Common myeloid progenitor, CD34-positive (primary cell): ENCODE results near the gene RASL11B.

ENCODE experiments used
- CTCF ChIA-PET: fragments of 350-600 bp; sonication (Branson Sonifier 250); formaldehyde crosslinking; loops from one replicate; lab custom pipeline; 2021; ENCODE audit warnings: antibody characterized with exemption; lab: Charles Lee
- POLR2A ChIA-PET: fragments of 350-600 bp; sonication (Branson Sonifier 250); formaldehyde crosslinking; loops from one replicate; lab custom pipeline; 2021; ENCODE audit warnings: antibody characterized with exemption; lab: Charles Lee
- DNase-seq, 3 donors: peaks; one replicate each; pipeline versions ENCODE4 v3.0.0 to v3.0.0-alpha.2; 2013
- H3K27ac ChIP-seq, 2 experiments: 1 replicate in 1 of 2; 2 replicates in 1 of 2; pipeline ENCODE4 v1.7.0; 2013; ENCODE audit warnings: inconsistent platforms in 2 of 2, low read length in 2 of 2, mild to moderate bottlenecking in 2 of 2, low read depth in 1 of 2, moderate library complexity in 1 of 2; ENCODE audit not compliant: severe bottlenecking in 2 of 2, insufficient read depth in 1 of 2, poor library complexity in 1 of 2
- H3K27me3 ChIP-seq, 5 experiments: replicated peaks in 2 of 5; 1 replicate in 3 of 5; 2 replicates in 2 of 5; pipeline versions ENCODE4 v1.6.1 to v1.7.0; 2013; ENCODE audit warnings: low read length in 4 of 5, mild to moderate bottlenecking in 2 of 5, moderate library complexity in 2 of 5, inconsistent platforms in 1 of 5; ENCODE audit not compliant: insufficient read depth in 5 of 5, control insufficient read depth in 4 of 5
- H3K36me3 ChIP-seq, 4 experiments: 1 replicate in 2 of 4; 2 replicates in 2 of 4; pipeline versions ENCODE4 v1.6.1 to v1.7.0; 2013; ENCODE audit warnings: low read length in 3 of 4, control low read depth in 1 of 4, mild to moderate bottlenecking in 1 of 4; ENCODE audit not compliant: control insufficient read depth in 4 of 4, insufficient read depth in 4 of 4
- H3K4me1 ChIP-seq, 4 experiments: 1 replicate in 3 of 4; 2 replicates in 1 of 4; pipeline versions ENCODE4 v1.6.1 to v1.7.1; 2013; ENCODE audit warnings: low read length in 3 of 4, mild to moderate bottlenecking in 3 of 4, control low read depth in 1 of 4, inconsistent platforms in 1 of 4, moderate library complexity in 1 of 4; ENCODE audit not compliant: control insufficient read depth in 4 of 4, insufficient read depth in 4 of 4; ENCODE audit errors: control extremely low read depth in 1 of 4
- H3K4me3 ChIP-seq, 7 experiments: 1 replicate in 4 of 7; 2 replicates in 3 of 7; pipeline versions ENCODE4 v1.5.1 to v1.7.0; 2013; ENCODE audit warnings: mild to moderate bottlenecking in 7 of 7, low read length in 6 of 7, moderate library complexity in 6 of 7, inconsistent platforms in 2 of 7, low read depth in 2 of 7, control low read depth in 1 of 7; ENCODE audit not compliant: insufficient read depth in 4 of 7, control insufficient read depth in 1 of 7; ENCODE audit errors: extremely low read depth in 1 of 7
- H3K9me3 ChIP-seq, 5 experiments: 1 replicate in 4 of 5; 2 replicates in 1 of 5; pipeline versions ENCODE4 v1.6.1 to v1.7.1; 2013; ENCODE audit warnings: low read length in 4 of 5, mild to moderate bottlenecking in 2 of 5, inconsistent platforms in 1 of 5, low read depth in 1 of 5, moderate library complexity in 1 of 5; ENCODE audit not compliant: control insufficient read depth in 4 of 5, insufficient read depth in 2 of 5; ENCODE audit errors: control extremely low read depth in 1 of 5
- WGBS: methylation state at CpG from one replicate; pipeline ENCODE4 v1.1.5; 2013; ENCODE audit not compliant: insufficient coverage; 5-methylcytosine and 5-hydroxymethylcytosine counted together

RASL11B gene

DNA sequence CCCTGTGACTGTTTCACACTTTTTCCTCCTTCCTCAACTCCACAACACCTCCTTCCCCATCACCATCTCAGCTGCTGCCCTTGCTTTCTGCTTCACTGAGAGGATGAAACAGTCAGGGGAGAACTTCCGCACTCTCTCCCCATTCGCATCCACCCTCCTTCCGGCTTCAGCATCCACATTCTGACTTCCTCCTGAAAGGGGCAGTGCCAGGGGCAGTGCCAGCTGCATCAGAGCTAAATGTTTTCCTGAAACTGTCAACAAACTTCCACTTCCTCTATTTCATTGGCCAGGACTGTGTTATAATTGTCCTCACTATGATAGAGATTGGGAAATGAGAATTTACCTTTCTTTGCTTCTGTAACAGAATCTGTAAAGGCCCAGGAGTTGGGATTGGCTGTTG lies 18.2 kb upstream of the RASL11B start:
- ChIA-PET POLR2A (no interaction called here), CTCF (interaction anchor here (1.4 kb wide), 1 partner anchor 11 kb away, joined by 4 read pairs; no protein-coding TSS in a partner anchor)
- Histone ChIP-seq H3K9me3 (no peaks in the 10 kb centered on the region), H3K27ac (no peak overlapping the region), H3K27me3 (no peaks in the 10 kb centered on the region), H3K4me1 (peaks cover 6 to 11% (median 7%) of the 10 kb centered on the region in 4 experiments), H3K4me3 (no peak overlapping the region), H3K36me3 (no peaks in the 10 kb centered on the region)
- 0% methylated on average over 3 of the region's 3 CpGs for WGBS
- peak; percentile 31 to 79 (median 67) for DNase-seq

DNA sequence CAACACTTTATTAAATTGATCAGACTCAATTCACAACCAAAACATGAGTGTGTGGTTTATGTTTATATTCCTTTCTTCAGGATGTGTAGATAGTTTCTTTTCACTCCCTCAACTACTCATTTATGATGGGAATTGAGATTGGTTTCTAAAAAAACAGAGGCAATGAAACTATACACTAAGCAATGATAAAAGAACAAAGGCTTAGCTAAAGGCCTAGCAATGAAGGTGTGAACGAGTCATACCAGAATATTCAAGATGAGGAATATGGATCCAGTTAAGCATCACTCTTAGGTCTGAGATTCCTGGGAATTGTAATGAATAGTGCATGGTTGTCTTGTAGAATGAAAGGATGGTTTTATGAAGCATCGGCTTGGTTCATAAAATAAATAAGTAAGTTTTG lies 17.5 kb upstream of the RASL11B start:
- H3K27ac ChIP-seq, result no peak overlapping the region
- WGBS, result 100% methylated on average over 2 of the region's 2 CpGs
- H3K9me3 ChIP-seq, result no peaks in the 10 kb centered on the region
- H3K4me1 ChIP-seq, result peaks cover 6 to 11% (median 7%) of the 10 kb centered on the region in 4 experiments
- POLR2A ChIA-PET, result no interaction called here
- DNase-seq, result no peak
- H3K4me3 ChIP-seq, result no peak overlapping the region
- CTCF ChIA-PET, result interaction anchor here (0.9 kb wide), 1 partner anchor 15 kb away, joined by 3 read pairs; no protein-coding TSS in a partner anchor
- H3K27me3 ChIP-seq, result no peaks in the 10 kb centered on the region
- H3K36me3 ChIP-seq, result no peaks in the 10 kb centered on the region

DNA sequence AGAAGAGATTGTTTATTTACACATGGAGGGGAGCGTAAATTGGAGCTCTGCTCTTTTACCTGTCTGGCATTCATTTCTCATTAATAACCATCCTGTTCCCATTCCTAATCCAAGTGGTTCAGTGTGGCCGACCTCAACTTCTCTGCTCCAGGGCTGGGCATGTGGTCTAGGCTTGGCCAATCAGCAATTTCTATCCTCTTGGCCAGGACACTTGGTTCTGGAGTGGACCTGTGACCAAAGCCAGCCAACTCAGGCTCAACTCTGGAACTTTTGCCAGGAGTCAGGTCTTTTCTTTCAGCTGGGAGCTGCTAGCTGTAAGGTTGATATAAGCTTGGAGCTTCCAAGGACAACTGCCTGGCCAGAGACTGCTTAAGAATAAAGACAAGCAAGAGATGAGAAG lies 15.6 kb upstream of the RASL11B start:
- ChIA-PET CTCF (interaction anchor here (0.8 to 1.2 kb wide), 2 partner anchors 9 to 14 kb away, joined by 3 read pairs; no protein-coding TSS in a partner anchor), POLR2A (no interaction called here)
- DNase-seq, result no peak
- no peaks in the 10 kb centered on the region for H3K9me3 ChIP-seq
- H3K27ac ChIP-seq, result no peak overlapping the region
- peaks cover 6 to 11% (median 7%) of the 10 kb centered on the region in 4 experiments for H3K4me1 ChIP-seq
- H3K27me3 ChIP-seq, result no peaks in the 10 kb centered on the region
- H3K36me3 ChIP-seq, result no peaks in the 10 kb centered on the region
- 93% methylated on average over 2 of the region's 2 CpGs for WGBS
- no peak overlapping the region for H3K4me3 ChIP-seq

DNA sequence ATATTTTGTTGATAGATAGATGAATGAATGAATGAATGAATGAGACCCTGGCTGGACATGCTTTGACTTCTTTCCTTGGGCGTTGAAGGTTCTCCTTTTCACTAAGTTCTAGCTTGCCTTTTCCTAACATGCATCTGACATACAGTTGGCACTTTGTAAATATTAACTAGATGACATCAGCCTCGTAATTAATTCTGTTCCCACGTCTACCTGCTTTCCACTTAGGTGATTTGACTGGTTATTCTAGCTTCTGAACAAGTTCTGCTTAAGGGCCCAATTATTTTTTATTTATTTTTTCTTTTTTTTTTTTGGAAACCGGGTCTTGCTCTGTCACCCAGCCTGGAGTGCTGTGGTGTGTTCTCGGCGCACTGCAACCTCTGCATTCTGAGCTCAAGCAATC lies 13.9 kb upstream of the RASL11B start:
- H3K27me3 ChIP-seq, result no peaks in the 10 kb centered on the region
- H3K27ac ChIP-seq, result no peak overlapping the region
- no peak for DNase-seq
- CTCF ChIA-PET, result no interaction called here
- no peaks in the 10 kb centered on the region for H3K9me3 ChIP-seq
- 96% methylated on average over 4 of the region's 6 CpGs for WGBS
- POLR2A ChIA-PET, result no interaction called here
- H3K4me3 ChIP-seq, result no peak overlapping the region
- H3K36me3 ChIP-seq, result no peaks in the 10 kb centered on the region
- H3K4me1 ChIP-seq, result peaks cover 6 to 10% (median 6%) of the 10 kb centered on the region in 4 experiments

DNA sequence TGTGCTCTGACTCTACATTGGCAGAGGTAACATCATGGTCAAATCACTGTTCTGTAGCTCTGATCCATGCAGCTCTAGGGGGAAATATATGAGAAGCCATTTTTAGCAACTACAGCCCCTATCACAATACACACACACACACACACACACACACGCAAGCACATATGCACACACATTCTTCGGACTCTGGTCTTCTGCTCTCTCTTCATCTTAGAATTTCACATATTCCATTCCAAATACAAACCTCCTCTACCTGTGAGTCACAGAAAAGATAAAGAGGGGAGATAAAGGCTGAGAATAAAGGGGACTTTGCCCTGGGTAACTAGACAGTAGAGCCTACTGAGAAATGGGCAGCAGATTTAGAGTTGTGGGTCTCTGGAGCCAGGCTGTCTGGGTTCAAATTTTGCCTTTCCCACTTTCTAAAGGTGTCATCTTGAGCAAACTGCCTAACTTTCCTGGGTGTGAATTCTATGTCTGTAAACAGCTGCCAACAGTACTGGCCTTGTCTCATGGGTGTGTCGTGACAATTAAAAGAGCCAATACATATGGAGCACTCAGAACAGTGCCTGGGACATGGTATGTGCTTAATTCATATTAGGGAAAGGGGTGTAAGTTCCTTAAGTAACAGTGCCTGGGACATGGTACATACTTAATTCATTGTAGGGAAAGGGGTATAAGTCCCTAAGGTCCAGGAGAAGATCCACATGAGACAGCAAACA lies 11.6 kb upstream of the RASL11B start:
- CTCF ChIA-PET, result no interaction called here
- POLR2A ChIA-PET, result no interaction called here

DNA sequence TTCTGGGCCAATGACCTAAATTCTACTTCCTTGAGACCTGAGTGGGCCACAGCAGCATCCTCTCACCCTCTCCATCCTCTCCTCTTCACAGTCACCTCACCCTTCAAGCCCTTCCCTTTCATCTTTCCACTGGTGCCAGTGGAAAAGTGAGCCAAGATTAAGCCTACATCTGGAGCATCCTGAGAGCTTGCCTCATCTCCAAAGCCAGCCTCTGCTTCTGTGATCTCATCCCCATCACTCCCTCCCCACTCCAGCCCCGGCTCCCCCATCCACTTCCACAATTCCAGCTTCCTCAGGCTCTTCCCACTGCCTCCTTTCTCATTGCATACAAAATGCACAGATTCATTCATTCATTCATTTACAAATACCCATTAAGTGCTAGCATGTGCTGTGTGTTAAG lies 10.1 kb upstream of the RASL11B start:
- H3K4me3 ChIP-seq, result no peak overlapping the region
- H3K27ac ChIP-seq, result no peak overlapping the region
- WGBS, result 100% methylated on average over 1 of the region's 1 CpG
- peaks cover 0 to 7% (median 2%) of the 10 kb centered on the region in 4 experiments for H3K4me1 ChIP-seq
- no peaks in the 10 kb centered on the region for H3K9me3 ChIP-seq
- DNase-seq, result no peak
- ChIA-PET POLR2A (no interaction called here), CTCF (interaction anchor here (0.8 to 1.2 kb wide), 3 partner anchors 13 to 130 kb away, joined by 3 to 4 read pairs (median 3); no protein-coding TSS in a partner anchor)
- no peaks in the 10 kb centered on the region for H3K36me3 ChIP-seq
- no peaks in the 10 kb centered on the region for H3K27me3 ChIP-seq

More for the DNA sequence above, 11.6 kb upstream of the RASL11B start:
- Histone ChIP-seq H3K4me1 (peaks cover 0 to 3% (median 2%) of the 10 kb centered on the region in 4 experiments), H3K36me3 (no peaks in the 10 kb centered on the region), H3K4me3 (no peak overlapping the region), H3K27me3 (no peaks in the 10 kb centered on the region), H3K27ac (no peak overlapping the region), H3K9me3 (no peaks in the 10 kb centered on the region)
- 100% methylated on average over 1 of the region's 3 CpGs for WGBS
- DNase-seq, result no peak

DNA sequence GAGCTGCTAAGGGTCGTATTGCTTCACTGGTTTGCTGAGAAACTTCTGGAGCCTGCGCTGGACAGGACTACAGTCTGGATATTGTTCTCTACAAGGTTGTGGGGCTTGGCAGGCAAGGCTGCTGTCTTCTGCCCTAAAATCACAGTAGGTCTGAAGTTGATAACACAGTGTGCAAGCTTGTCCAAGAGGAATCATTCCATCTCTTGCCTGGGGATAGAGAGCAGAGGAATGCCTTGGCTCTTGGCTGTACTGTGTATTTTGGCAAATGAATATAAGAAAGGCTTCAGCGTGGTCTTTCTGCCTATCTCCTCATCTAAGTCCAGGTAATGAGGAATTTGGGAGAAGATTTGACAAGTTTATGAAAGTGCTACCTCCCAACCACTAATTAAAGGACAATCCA lies 9.4 kb upstream of the RASL11B start:
- Histone ChIP-seq H3K4me1 (peaks cover 0 to 8% (median 2%) of the 10 kb centered on the region in 4 experiments), H3K27ac (no peak overlapping the region), H3K4me3 (no peak overlapping the region), H3K36me3 (no peaks in the 10 kb centered on the region), H3K9me3 (peaks cover 0 to 6% (median 0%) of the 10 kb centered on the region in 5 experiments), H3K27me3 (no peaks in the 10 kb centered on the region)
- ChIA-PET CTCF (interaction anchor here (1.1 to 1.2 kb wide), 2 partner anchors 30 to 130 kb away, joined by 3 read pairs; no protein-coding TSS in a partner anchor), POLR2A (no interaction called here)
- WGBS, result 100% methylated on average over 2 of the region's 3 CpGs
- no peak for DNase-seq
